Thyroid gland (tissue), 4 donors: Measurements from ENCODE around the gene ERCC6L2. TPM values are rescaled to one million over a fixed set of nuclear protein-coding genes. Genes with fewer than 3 reads are reported as not detected.

Experiments
- DNase-seq, 2 donors: peaks; one replicate each; pipeline ENCODE4 v3.0.0-alpha.2; 2019
- H3K27ac ChIP-seq, 3 donors: fragments of 200-600 bp; sonication (generic); 1 replicate in 2 of 3; 2 replicates in 1 of 3; pipeline ENCODE4 v1.5.1; 2016 to 2019; ENCODE audit warnings: mild to moderate bottlenecking in 1 of 3, moderate library complexity in 1 of 3
- H3K27me3 ChIP-seq: fragments of 200-600 bp; sonication (generic); one replicate; pipeline ENCODE4 v1.5.1; 2019
- H3K36me3 ChIP-seq, 2 donors: fragments of 200-600 bp; sonication (generic); one replicate each; pipeline ENCODE4 v1.5.1; 2016 to 2019
- H3K4me1 ChIP-seq, 2 donors: fragments of 200-600 bp; sonication (generic); one replicate each; pipeline ENCODE4 v1.5.1; 2017 to 2019
- H3K4me3 ChIP-seq, 3 donors: fragments of 200-600 bp; sonication (generic); replicated peaks in 1 of 3; 1 replicate in 2 of 3; 2 replicates in 1 of 3; pipeline ENCODE4 v1.5.1; 2016; ENCODE audit warnings: mild to moderate bottlenecking in 1 of 3
- H3K9me3 ChIP-seq: fragments of 200-600 bp; sonication (generic); one replicate; pipeline ENCODE4 v1.5.1; 2017
- POLR2A ChIP-seq, 2 donors: fragments of 450-650 bp; IDR thresholded peaks; one replicate each; pipeline ENCODE4 v1.6.1; 2017; ENCODE audit warnings: antibody characterized with exemption in 2 of 2, mild to moderate bottlenecking in 2 of 2, moderate library complexity in 1 of 2
- WGBS, 2 donors: methylation state at CpG; one replicate each; pipeline ENCODE4 v1.1.5; 2017; 5-methylcytosine and 5-hydroxymethylcytosine counted together
- intact Hi-C: fragments of 100-400 bp; cut with DNase I; formaldehyde crosslinking; loops from one replicate; pipeline ENCODE4 v1.15.1; 2023
- total RNA-seq, 4 donors: library from RNA; depleted of rRNA; stranded (reverse); fragments of >200 nt; gene quantifications; one replicate each; pipeline ENCODE4 v1.2.3, GENCODE V29; 2016
- TF ChIP-seq, protein P1 (sequence below), 6 experiments: fragments of 200-600 bp in 3 of 6; fragments of 450-650 bp in 3 of 6; sonication (generic) in 3 of 6; IDR thresholded peaks; one replicate each; pipeline ENCODE4 v1.5.1; 2016 to 2019; ENCODE audit warnings: antibody characterized with exemption in 6 of 6, mild to moderate bottlenecking in 2 of 6, inconsistent platforms in 1 of 6, moderate library complexity in 1 of 6

Gene ERCC6L2
- total RNA-seq, 4 donors from 2014 or later = 90.6 to 130 (median 95.3) TPM

DNA sequence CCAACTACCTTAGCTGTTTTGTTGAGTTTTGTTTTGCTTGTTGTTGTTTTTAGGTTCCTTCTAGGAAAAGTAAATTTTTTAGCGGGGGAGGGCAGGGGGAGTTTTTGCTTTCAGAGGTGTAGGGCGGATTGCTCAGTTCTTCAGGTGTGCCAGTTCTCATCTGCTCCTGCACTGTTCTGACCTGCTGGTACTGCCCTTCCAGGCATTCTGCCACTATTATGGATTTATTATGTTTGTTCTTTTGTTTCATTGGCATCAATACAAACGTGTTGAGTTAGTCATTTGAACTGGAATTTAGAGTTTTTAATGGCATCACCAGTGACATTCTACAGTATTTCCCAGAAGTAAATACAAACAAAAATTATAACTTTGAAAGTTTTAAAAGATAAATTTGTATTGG lies 26.0 kb downstream of the ERCC6L2 start:
- no peak for DNase-seq
- Histone ChIP-seq H3K27ac (no peak overlapping the region), H3K27me3 (no peaks in the 10 kb centered on the region), H3K4me3 (no peak overlapping the region), H3K9me3 (no peaks in the 10 kb centered on the region), H3K4me1 (no peaks in the 10 kb centered on the region), H3K36me3 (no peaks in the 10 kb centered on the region)
- intact Hi-C loops = no loop called here
- WGBS, 2 donors = 70 to 76% methylated on average over 3 of the region's 3 CpGs
- no peak for TF ChIP-seq POLR2A (IDR thresholded peaks at IDR 0.05)
- TF ChIP-seq, protein P1, sequence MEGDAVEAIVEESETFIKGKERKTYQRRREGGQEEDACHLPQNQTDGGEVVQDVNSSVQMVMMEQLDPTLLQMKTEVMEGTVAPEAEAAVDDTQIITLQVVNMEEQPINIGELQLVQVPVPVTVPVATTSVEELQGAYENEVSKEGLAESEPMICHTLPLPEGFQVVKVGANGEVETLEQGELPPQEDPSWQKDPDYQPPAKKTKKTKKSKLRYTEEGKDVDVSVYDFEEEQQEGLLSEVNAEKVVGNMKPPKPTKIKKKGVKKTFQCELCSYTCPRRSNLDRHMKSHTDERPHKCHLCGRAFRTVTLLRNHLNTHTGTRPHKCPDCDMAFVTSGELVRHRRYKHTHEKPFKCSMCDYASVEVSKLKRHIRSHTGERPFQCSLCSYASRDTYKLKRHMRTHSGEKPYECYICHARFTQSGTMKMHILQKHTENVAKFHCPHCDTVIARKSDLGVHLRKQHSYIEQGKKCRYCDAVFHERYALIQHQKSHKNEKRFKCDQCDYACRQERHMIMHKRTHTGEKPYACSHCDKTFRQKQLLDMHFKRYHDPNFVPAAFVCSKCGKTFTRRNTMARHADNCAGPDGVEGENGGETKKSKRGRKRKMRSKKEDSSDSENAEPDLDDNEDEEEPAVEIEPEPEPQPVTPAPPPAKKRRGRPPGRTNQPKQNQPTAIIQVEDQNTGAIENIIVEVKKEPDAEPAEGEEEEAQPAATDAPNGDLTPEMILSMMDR (IDR thresholded peaks at IDR 0.05) = no peak

DNA sequence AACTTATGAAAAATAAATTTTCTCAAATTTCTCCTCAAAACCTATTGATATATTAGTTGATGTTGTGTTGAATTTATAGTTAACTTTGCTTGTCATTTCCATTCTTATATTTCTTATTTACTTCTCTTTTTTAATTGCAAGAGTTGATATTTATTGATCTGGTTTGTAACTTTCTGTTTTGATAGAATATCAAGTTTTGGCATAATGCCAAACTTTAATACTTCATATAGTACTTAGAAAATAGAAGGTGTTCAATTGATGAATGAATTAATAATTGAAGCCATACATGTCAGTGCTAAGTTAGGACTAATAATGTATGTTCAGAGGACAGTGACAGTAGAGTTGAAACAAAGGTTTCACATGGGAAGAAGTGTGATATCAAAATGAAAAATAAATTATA lies 27.9 kb downstream of the ERCC6L2 start:
- no peaks in the 10 kb centered on the region for H3K9me3 ChIP-seq
- H3K4me1 ChIP-seq = no peaks in the 10 kb centered on the region
- no peak for DNase-seq
- H3K27me3 ChIP-seq = no peaks in the 10 kb centered on the region
- no peak overlapping the region for H3K4me3 ChIP-seq
- no peak for TF ChIP-seq POLR2A (IDR thresholded peaks at IDR 0.05)
- TF ChIP-seq, protein P1 (IDR thresholded peaks at IDR 0.05) = no peak
- intact Hi-C loops = no loop called here
- no peaks in the 10 kb centered on the region for H3K36me3 ChIP-seq
- H3K27ac ChIP-seq = no peak overlapping the region

DNA sequence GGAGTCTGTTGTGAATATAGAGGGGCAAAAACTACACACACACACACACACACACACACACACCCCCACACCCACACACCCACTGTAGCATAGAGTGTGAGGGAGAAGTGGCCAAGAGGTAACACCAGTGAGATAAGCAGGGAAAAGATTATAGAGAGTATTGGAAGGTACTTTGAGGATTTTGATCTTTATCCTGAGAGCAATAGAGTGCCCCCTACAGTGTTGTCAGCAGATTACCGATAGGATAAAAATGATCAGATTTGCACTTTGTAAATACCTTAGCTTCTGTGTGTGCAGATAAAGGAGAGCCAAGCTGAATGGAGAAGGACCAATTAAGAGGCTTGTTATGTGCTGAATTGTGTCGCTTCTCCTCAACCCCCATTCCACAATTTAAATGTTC lies 32.3 kb downstream of the ERCC6L2 start:
- no peak overlapping the region for H3K27ac ChIP-seq
- no peak for DNase-seq
- intact Hi-C loops = no loop called here
- 85% methylated on average over 2 of the region's 2 CpGs for WGBS, 2 donors
- H3K27me3 ChIP-seq = no peaks in the 10 kb centered on the region
- no peaks in the 10 kb centered on the region for H3K36me3 ChIP-seq
- no peaks in the 10 kb centered on the region for H3K9me3 ChIP-seq
- no peak overlapping the region for H3K4me3 ChIP-seq
- H3K4me1 ChIP-seq = no peaks in the 10 kb centered on the region
- TF ChIP-seq, protein P1 (IDR thresholded peaks at IDR 0.05) = no peak
- TF ChIP-seq POLR2A (IDR thresholded peaks at IDR 0.05) = no peak

DNA sequence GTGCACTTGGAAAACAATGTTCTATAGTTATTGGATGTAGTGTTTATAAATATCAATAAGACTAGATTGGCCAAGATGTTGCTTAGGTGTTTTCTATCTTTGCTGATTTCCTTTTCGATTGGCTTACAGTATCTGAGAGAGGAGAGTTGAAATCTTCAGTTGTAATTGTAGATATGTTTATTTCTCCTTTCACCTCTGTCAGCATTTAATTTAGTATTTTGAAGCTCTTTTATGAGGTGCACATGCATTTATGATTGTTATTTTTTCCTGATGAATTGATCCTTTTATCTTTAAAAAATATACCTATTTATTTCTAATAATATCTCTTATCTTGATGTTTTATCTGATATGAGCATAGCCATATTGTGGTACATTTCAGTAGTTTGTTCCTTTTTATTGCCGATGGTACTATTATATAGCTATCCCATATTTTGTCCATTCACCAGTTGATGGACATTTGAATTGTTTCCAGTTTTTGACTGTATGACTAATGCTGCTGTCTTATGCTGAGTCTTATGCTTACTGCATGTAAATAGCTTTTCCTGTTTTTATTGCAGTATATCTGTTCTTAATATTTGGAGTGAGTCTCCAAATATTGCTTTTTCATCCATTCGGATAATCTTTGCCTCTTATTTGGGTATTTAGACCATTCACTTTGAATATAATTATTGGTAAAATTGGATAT lies 34.7 kb downstream of the ERCC6L2 start:
- Histone ChIP-seq H3K9me3 (no peaks in the 10 kb centered on the region), H3K36me3 (no peaks in the 10 kb centered on the region), H3K4me3 (no peak overlapping the region), H3K4me1 (no peaks in the 10 kb centered on the region), H3K27me3 (no peaks in the 10 kb centered on the region), H3K27ac (no peak overlapping the region)
- TF ChIP-seq, protein P1 (IDR thresholded peaks at IDR 0.05) = no peak
- TF ChIP-seq POLR2A (IDR thresholded peaks at IDR 0.05) = no peak
- no peak for DNase-seq
- intact Hi-C loops = no loop called here
- WGBS, 2 donors = 96 to 98% methylated on average over 3 of the region's 3 CpGs

DNA sequence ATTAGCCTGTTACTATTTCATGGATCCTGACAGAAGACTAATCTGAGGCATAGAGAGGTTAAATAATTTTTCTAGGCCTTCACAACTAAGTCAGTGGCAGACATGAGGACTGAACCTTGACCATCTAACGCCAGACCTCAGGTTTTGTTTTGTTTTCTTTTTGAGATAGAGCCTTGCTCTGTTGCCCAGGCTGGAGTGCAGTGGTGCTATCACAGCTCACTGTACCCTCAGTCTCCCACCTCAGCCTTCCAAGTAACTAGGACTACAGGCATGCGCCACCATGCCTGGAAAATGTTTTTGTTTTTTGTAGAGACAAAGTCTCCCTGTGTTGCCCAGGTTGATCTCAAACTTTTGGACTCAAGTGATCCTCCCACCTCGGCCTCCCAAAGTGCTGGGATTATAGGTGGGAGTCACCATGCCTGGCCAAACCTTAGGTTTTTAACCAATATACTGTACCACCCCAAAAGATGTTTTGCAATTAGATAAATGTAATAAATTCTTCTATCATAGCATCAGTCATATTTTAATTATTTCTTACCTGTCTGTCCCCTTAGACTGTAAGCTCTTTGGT lies 35.4 kb downstream of the ERCC6L2 start:
- H3K4me1 ChIP-seq = no peaks in the 10 kb centered on the region
- no peaks in the 10 kb centered on the region for H3K9me3 ChIP-seq
- H3K4me3 ChIP-seq = no peak overlapping the region
- no peak for DNase-seq
- H3K27me3 ChIP-seq = no peaks in the 10 kb centered on the region
- TF ChIP-seq, protein P1 (IDR thresholded peaks at IDR 0.05) = no peak
- no peak for TF ChIP-seq POLR2A (IDR thresholded peaks at IDR 0.05)
- no peak overlapping the region for H3K27ac ChIP-seq
- intact Hi-C loops = no loop called here
- 91 to 94% methylated on average over 3 of the region's 3 CpGs for WGBS, 2 donors
- H3K36me3 ChIP-seq = peaks cover 0 to under 1% of the 10 kb centered on the region in 2 donors
